H7 (cell line): ENCODE measurements around the gene CSTF3. TPM values are rescaled to one million over a fixed set of nuclear protein-coding genes. Genes with fewer than 3 reads are reported as not detected.
A peak's percentile ranks its signal among the peaks of the same experiment; 100 is the strongest.
"Not testable (repeated sequence)": the region's sequence is repeated elsewhere in the genome, so short reads cannot be mapped to it uniquely, and the experiment has no call there.

Experiments used
- DNase-seq: peaks from one replicate; pipeline ENCODE4 v3.0.0; 2012
- H3K27me3 ChIP-seq: 2 replicates; pipeline ENCODE4 v1.6.0; 2011; ENCODE audit warnings: mild to moderate bottlenecking, low read length; ENCODE audit not compliant: control insufficient read depth, insufficient read depth
- H3K36me3 ChIP-seq: replicated peaks from 2 replicates; pipeline ENCODE4 v1.5.1; 2011; ENCODE audit warnings: low read length; ENCODE audit not compliant: control insufficient read depth, insufficient read depth
- H3K4me3 ChIP-seq: 2 replicates; pipeline ENCODE4 v1.5.1; 2011; ENCODE audit warnings: low read depth, mild to moderate bottlenecking, control low read depth, low read length, moderate library complexity; ENCODE audit not compliant: insufficient read depth
- total RNA-seq: library from RNA; depleted of rRNA; stranded (reverse); fragments of >200 nt; shearing (Covaris generic); gene quantifications from 2 replicates; pipeline ENCODE4 v1.2.3, GENCODE V29; 2014

Gene CSTF3
- total RNA-seq, 1 experiment from 2014 or later: 31.6 TPM

GRCh38 chr11:33177676-33178336 is 16.5 kb upstream of the CSTF3 start:
- H3K36me3 ChIP-seq: no peaks in the 10 kb centered on the region
- H3K27me3 ChIP-seq: no peaks in the 10 kb centered on the region
- H3K4me3 ChIP-seq: no peak overlapping the region
- no peak for DNase-seq

- DNase-seq, H3K36me3 ChIP-seq, H3K4me3 ChIP-seq, H3K27me3 ChIP-seq: not testable (repeated sequence)
Observed at GRCh38 chr11:33176760-33177159, 15.5 kb upstream of the CSTF3 start.

- Histone ChIP-seq H3K27me3 (no peaks in the 10 kb centered on the region), H3K36me3 (no peaks in the 10 kb centered on the region), H3K4me3 (no peak overlapping the region)
- DNase-seq: peak; percentile 43
Observed at GRCh38 chr11:33172996-33173395, 11.7 kb upstream of the CSTF3 start.

GRCh38 chr11:33172345-33172744 is 11.1 kb upstream of the CSTF3 start:
- Histone ChIP-seq H3K4me3 (no peak overlapping the region), H3K36me3 (no peaks in the 10 kb centered on the region), H3K27me3 (no peaks in the 10 kb centered on the region)
- DNase-seq: no peak

GRCh38 chr11:33171251-33171650 is 10.0 kb upstream of the CSTF3 start:
- Histone ChIP-seq H3K36me3 (no peaks in the 10 kb centered on the region), H3K4me3 (no peak overlapping the region), H3K27me3 (no peaks in the 10 kb centered on the region)
- no peak for DNase-seq

GRCh38 chr11:33168709-33169200 is 7.5 kb upstream of the CSTF3 start:
- Histone ChIP-seq H3K4me3 (no peak overlapping the region), H3K27me3 (no peaks in the 10 kb centered on the region), H3K36me3 (no peaks in the 10 kb centered on the region)
- no peak for DNase-seq

- H3K27me3 ChIP-seq: no peaks in the 10 kb centered on the region
- no peak for DNase-seq
- no peaks in the 10 kb centered on the region for H3K36me3 ChIP-seq
- no peak overlapping the region for H3K4me3 ChIP-seq
Observed at GRCh38 chr11:33162831-33163230, 1.6 kb upstream of the CSTF3 start.

- no peaks in the 10 kb centered on the region for H3K27me3 ChIP-seq
- no peak for DNase-seq
- no peaks in the 10 kb centered on the region for H3K36me3 ChIP-seq
- peak overlapping the region; percentile 92 for H3K4me3 ChIP-seq
Observed at GRCh38 chr11:33160587-33160986, 693 bp downstream of the CSTF3 start.

- no peak for DNase-seq
- Histone ChIP-seq H3K4me3 (peak overlapping the region; percentile 92), H3K27me3 (no peaks in the 10 kb centered on the region), H3K36me3 (no peaks in the 10 kb centered on the region)
Observed at GRCh38 chr11:33160136-33160535, 1.1 kb downstream of the CSTF3 start.

GRCh38 chr11:33159378-33159867 is 1.9 kb downstream of the CSTF3 start:
- H3K36me3 ChIP-seq, H3K27me3 ChIP-seq, DNase-seq: not testable (repeated sequence)
- peak overlapping the region; percentile 92 for H3K4me3 ChIP-seq

- DNase-seq: no peak
- Histone ChIP-seq H3K4me3 (peak overlapping the region; percentile 9), H3K27me3 (no peaks in the 10 kb centered on the region), H3K36me3 (no peaks in the 10 kb centered on the region)
Observed at GRCh38 chr11:33158596-33159275, 2.5 kb downstream of the CSTF3 start.

- Histone ChIP-seq H3K4me3 (no peak overlapping the region), H3K27me3 (no peaks in the 10 kb centered on the region), H3K36me3 (no peaks in the 10 kb centered on the region; the same call in 1 of the 2 replicates)
- no peak for DNase-seq
Observed at GRCh38 chr11:33157103-33158027, 3.9 kb downstream of the CSTF3 start.

- no peak for DNase-seq
- Histone ChIP-seq H3K36me3 (no peaks in the 10 kb centered on the region; the same call in 1 of the 2 replicates), H3K4me3 (no peak overlapping the region), H3K27me3 (no peaks in the 10 kb centered on the region)
Observed at GRCh38 chr11:33151399-33151798, 9.9 kb downstream of the CSTF3 start.

GRCh38 chr11:33147559-33147958 is 13.7 kb downstream of the CSTF3 start:
- no peak for DNase-seq
- H3K27me3 ChIP-seq: no peaks in the 10 kb centered on the region
- H3K4me3 ChIP-seq: no peak overlapping the region
- no peaks in the 10 kb centered on the region for H3K36me3 ChIP-seq
